Measurements from ENCODE around the gene MBP. TPM values are rescaled to one million over a fixed set of nuclear protein-coding genes. Genes with fewer than 3 reads are reported as not detected.

MBP gene
- total RNA-seq, 3 donors from 2014 or later, result 37.9 to 48.5 (median 47.4) TPM

DNA sequence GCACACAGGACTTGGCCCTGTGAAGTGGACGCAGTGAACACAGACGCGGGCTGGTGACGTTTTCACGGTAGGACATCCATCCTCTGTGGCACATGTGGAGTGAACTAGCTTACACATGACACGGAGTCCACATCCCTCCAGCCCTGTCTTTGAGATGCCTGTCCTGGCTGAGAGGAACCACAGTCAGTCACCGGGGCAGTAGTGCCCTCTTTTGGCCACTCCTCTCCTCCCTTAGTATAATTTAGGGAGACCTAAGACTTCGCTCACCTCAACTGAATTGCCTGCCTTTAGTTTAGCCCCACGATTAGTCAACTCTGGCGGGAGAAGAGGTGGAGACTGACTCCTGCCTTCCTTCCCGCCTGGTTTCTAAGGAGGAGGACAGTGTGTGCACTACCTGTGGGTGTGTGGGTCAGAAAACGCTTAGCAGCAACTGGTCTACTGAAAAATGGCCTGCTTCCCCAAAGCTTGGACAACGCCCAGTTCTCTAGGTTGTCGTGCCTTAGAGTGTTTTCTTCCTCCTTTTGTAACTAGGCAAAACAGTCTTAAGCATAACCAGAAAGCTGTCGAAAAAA is 70.6 kb downstream of the MBP start:
- H3K9me3 ChIP-seq, result no peaks in the 10 kb centered on the region
- H3K36me3 ChIP-seq (ENCODE audit: low read depth), result no peaks in the 10 kb centered on the region
- H3K4me3 ChIP-seq, result no peak overlapping the region
- TF ChIP-seq, protein P1, sequence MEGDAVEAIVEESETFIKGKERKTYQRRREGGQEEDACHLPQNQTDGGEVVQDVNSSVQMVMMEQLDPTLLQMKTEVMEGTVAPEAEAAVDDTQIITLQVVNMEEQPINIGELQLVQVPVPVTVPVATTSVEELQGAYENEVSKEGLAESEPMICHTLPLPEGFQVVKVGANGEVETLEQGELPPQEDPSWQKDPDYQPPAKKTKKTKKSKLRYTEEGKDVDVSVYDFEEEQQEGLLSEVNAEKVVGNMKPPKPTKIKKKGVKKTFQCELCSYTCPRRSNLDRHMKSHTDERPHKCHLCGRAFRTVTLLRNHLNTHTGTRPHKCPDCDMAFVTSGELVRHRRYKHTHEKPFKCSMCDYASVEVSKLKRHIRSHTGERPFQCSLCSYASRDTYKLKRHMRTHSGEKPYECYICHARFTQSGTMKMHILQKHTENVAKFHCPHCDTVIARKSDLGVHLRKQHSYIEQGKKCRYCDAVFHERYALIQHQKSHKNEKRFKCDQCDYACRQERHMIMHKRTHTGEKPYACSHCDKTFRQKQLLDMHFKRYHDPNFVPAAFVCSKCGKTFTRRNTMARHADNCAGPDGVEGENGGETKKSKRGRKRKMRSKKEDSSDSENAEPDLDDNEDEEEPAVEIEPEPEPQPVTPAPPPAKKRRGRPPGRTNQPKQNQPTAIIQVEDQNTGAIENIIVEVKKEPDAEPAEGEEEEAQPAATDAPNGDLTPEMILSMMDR (IDR thresholded peaks at IDR 0.05), result no peak
- H3K4me1 ChIP-seq (ENCODE audit: low read depth), result peaks cover 8% of the 10 kb centered on the region
- DNase-seq (peak in 1 of 3 donors; percentile 57), ATAC-seq (peak; percentile 43)
- intact Hi-C loops (cut with DNase I, micrococcal nuclease), result no loop called here

DNA sequence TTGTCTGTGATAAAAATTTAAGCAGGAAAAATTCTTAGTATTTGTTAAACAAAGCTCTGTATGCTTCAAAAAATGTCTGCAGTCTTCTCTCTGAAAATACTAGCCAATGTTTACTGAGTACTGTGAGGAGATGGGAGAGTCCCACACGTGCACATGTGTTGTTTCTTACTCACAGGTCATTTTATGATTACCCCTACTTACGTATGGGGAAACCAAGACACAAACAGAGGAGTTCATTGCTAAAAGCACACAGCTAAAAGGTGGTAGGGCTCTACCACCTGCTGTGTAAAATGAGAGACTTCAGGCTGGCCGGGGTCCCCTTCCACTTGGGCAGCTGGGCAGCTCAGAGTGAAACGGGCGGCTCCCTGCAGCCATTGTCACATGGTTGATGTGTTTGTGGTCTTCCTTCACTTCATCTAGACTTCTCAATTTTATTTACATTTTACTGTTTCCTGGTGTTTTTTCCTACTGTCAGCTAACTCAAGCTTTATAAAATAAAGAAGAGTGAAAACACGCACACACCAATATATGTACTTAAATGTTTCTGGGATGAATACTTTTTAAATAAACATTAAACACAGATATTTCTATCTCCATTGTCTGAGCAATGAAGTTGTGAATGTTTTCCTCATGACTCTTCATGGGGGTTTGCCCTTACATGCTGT is 71.2 kb downstream of the MBP start:
- H3K4me1 ChIP-seq (ENCODE audit: low read depth), result peaks cover 11% of the 10 kb centered on the region
- H3K36me3 ChIP-seq (ENCODE audit: low read depth), result no peaks in the 10 kb centered on the region
- no peaks in the 10 kb centered on the region for H3K9me3 ChIP-seq
- no peak for DNase-seq
- no peak for ATAC-seq
- no peak overlapping the region for H3K4me3 ChIP-seq
- TF ChIP-seq, protein P1 (IDR thresholded peaks at IDR 0.05), result no peak
- intact Hi-C loops (cut with DNase I, micrococcal nuclease), result no loop called here

DNA sequence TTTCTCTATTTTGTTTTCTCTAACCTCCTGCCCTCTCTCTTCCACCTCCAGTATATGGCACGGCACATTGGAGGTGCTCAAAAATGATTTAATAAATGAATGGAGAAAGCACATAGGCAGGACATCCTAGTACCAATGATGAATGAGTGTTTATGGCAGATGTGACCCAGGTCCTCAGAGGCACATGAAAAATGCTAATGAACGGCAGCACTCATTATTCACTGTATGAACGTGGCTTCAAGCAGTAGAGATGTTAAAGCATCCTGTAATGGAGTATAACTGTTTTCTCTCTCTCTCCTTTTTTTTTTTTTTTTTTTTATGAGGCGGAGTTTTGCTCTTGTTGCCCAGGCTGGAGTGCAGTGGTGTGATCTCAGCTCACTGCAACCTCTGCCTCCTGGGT is 72.4 kb downstream of the MBP start:
- TF ChIP-seq, protein P1 (IDR thresholded peaks at IDR 0.05), result no peak
- Histone ChIP-seq H3K9me3 (no peaks in the 10 kb centered on the region), H3K4me1 (ENCODE audit: low read depth) (peaks cover 20% of the 10 kb centered on the region), H3K36me3 (ENCODE audit: low read depth) (no peaks in the 10 kb centered on the region), H3K4me3 (no peak overlapping the region)
- intact Hi-C loops (cut with DNase I, micrococcal nuclease), result no loop called here
- no peak for ATAC-seq
- DNase-seq, result no peak

DNA sequence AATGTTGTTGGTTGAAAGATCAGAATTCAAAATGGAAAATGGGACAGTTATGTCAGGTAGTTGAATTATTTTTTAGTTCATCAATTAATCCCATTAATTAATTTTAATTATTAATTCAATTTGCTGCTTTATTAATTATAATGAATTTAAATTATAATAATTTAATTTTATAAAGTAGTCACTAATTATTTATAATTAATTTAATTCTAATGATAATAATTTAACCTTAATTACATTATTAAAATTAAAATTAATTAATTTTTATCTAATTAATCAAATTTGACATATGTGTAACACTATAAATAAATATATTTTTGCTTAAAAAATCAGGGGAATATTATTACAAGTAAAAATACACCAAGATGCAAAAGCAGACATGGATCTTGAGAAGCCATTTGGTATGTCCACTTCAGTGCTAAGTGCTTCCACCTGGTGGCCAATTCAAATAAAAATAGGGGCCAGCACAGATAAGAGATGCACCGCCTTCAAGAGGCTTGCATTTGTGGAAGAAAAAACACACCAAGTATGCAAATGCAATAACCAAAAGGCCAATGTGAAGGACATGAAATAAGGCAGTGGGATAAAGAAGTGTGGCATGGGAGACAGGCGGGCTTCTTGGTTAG is 73.2 kb downstream of the MBP start:
- TF ChIP-seq, protein P1 (IDR thresholded peaks at IDR 0.05), result peak; percentile 26
- DNase-seq (peak in 1 of 3 donors; percentile 66), ATAC-seq (no peak)
- H3K9me3 ChIP-seq, result no peaks in the 10 kb centered on the region
- no peak overlapping the region for H3K4me3 ChIP-seq
- H3K36me3 ChIP-seq (ENCODE audit: low read depth), result no peaks in the 10 kb centered on the region
- intact Hi-C loops (cut with DNase I, micrococcal nuclease), result no loop called here
- peaks cover 20% of the 10 kb centered on the region for H3K4me1 ChIP-seq (ENCODE audit: low read depth)

DNA sequence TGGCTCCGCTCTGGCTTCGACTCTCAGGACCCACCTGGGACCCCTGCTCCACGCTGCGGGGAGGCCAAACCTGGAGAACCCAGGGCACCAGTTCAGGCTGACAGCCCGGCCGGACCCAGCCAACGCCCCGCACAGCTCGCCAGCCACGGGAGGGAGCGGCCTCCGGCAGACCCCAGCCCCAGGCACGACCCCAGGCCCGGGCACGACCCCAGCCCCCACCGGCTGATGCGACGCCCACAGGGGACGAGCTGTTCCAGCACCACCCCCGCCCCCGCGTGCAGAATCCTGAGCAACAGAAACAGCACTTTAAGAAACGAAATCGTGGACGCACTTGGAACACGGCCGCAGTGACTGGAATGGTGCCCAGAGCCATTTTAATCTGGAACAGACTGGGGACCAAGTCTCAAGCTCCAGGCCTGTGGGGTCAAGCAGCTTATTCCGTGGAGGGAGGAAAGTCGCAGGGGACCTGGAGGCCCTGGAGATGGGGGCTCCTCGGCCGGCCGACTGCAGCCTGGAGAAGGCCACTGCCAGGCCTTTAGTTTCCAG is 74.2 kb downstream of the MBP start:
- Histone ChIP-seq H3K36me3 (ENCODE audit: low read depth) (no peaks in the 10 kb centered on the region), H3K4me3 (no peak overlapping the region), H3K4me1 (ENCODE audit: low read depth) (peaks cover 24% of the 10 kb centered on the region), H3K9me3 (no peaks in the 10 kb centered on the region)
- no peak for ATAC-seq
- TF ChIP-seq, protein P1 (IDR thresholded peaks at IDR 0.05), result no peak
- DNase-seq, result peak; percentile 43 to 65 (median 54)
- intact Hi-C loops (cut with DNase I, micrococcal nuclease), result no loop called here

Measured in mucosa of descending colon (tissue), 3 donors.